Bronchial epithelial cell (primary cell): ENCODE measurements around the gene USP32. TPM values are rescaled to one million over a fixed set of nuclear protein-coding genes. Genes with fewer than 3 reads are reported as not detected.

Source experiments
- DNase-seq: peaks from one replicate; pipeline ENCODE4 v3.0.0-alpha.2; 2010; ENCODE audit warnings: low read depth
- FAIRE-seq: peaks from 2 replicates; lab custom pipeline; 2011; peaks lifted over from hg19 to GRCh38; lab: Jason Lieb, UNC
- H3K27me3 ChIP-seq: 2 replicates; pipeline ENCODE4 v1.5.1; 2011; ENCODE audit warnings: low read length; ENCODE audit not compliant: control insufficient read depth, insufficient read depth
- H3K36me3 ChIP-seq: 2 replicates; pipeline ENCODE4 v1.5.1; 2011; ENCODE audit warnings: low read length; ENCODE audit not compliant: control insufficient read depth, insufficient read depth
- H3K4me3 ChIP-seq: 2 replicates; pipeline ENCODE4 v1.5.1; 2011; ENCODE audit warnings: mild to moderate bottlenecking, low read depth, low read length, control low read depth
- CTCF ChIP-seq: IDR thresholded peaks from 2 replicates; pipeline ENCODE4 v1.5.1; 2011; ENCODE audit warnings: mild to moderate bottlenecking, moderate library complexity, low read length, control low read depth, inconsistent platforms; ENCODE audit not compliant: insufficient read depth, severe bottlenecking
- total RNA-seq: library from RNA; depleted of rRNA; stranded (reverse); fragments of >200 nt; gene quantifications from 2 replicates; pipeline ENCODE4 v1.2.1, GENCODE V29; 2014

The USP32 gene
- total RNA-seq, 1 donor from 2014 or later, result 35.8 TPM

GRCh38 chr17:60332574-60332973, 59.4 kb downstream of the USP32 start:
- DNase-seq (no peak), FAIRE-seq (no peak)
- TF ChIP-seq CTCF, result no peak
- Histone ChIP-seq H3K4me3 (no peak overlapping the region), H3K36me3 (peaks cover 4% of the 10 kb centered on the region), H3K27me3 (no peaks in the 10 kb centered on the region)

GRCh38 chr17:60330731-60331130, 61.2 kb downstream of the USP32 start:
- no peak for FAIRE-seq
- no peak for TF ChIP-seq CTCF
- no peak for DNase-seq

DNA sequence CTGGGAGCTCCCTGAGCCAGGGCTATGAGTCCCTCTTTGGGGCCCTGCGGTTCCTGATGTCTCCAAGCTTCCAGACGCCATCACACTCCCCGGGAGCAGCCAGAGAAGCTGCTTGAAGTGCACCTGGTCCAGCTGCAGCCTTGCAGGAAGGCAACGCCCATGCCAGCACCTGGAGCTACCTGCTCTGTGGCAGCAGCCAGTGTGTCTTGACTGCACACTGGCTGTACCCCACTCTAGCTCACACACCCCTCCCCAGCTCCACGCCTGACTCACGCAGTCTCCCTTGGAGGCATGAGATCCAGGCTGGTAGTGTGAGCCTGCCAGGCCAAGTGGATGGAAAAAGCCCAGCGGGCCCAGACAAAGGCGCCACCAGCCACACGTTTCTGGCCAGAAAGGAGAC, 63.3 kb downstream of the USP32 start:
- no peak for DNase-seq
- no peak for TF ChIP-seq CTCF
- Histone ChIP-seq H3K4me3 (no peak overlapping the region), H3K36me3 (peaks cover 4% of the 10 kb centered on the region), H3K27me3 (no peaks in the 10 kb centered on the region)
- no peak for FAIRE-seq

More at GRCh38 chr17:60330731-60331130, 61.2 kb downstream of the USP32 start:
- no peak overlapping the region for H3K4me3 ChIP-seq
- H3K36me3 ChIP-seq, result peaks cover 4% of the 10 kb centered on the region
- no peaks in the 10 kb centered on the region for H3K27me3 ChIP-seq

GRCh38 chr17:60327901-60328273, 64.0 kb downstream of the USP32 start:
- no peak overlapping the region for H3K4me3 ChIP-seq
- FAIRE-seq, result no peak
- no peaks in the 10 kb centered on the region for H3K27me3 ChIP-seq
- TF ChIP-seq CTCF, result no peak
- H3K36me3 ChIP-seq, result peaks cover 4% of the 10 kb centered on the region
- DNase-seq, result no peak

DNA sequence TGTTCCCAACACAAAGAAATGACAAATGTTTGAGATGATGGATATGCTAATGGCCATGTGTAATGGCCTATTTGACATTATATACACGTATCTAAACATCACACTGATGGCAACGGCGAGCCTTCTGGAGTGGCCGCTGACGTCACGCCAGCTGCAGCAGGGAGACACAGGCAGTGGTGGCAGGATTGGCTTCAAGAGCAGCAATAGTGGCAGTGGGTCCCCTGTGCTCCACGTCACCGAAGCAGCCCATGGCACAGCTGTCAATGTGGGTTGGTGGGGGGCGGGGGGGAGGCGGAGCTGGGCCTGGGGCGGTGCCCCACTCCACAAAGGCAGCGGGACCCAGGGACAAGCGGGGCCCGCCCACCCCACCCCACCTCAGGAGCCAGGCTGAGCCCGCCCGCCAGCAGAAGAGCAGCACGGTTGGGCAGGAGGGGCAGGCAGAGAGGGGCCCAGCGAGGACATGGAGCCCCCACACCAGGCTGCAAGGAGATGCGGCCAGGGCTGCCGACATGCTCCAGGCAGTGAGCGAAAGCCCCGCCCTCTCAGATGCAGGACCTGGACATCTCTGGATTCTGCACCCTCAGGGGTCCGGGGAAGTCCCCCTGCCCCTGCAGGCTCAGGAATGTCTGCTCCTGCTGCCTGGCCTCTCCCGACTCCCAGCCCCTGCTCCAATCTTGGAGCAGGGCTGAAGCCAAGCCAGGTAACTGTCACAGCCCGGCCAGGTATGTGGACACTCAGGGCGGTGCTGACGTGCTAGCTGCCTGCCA, 64.6 kb downstream of the USP32 start:
- Histone ChIP-seq H3K4me3 (no peak overlapping the region), H3K36me3 (peaks cover 4% of the 10 kb centered on the region), H3K27me3 (no peaks in the 10 kb centered on the region)
- FAIRE-seq, result no peak
- DNase-seq, result no peak
- no peak for TF ChIP-seq CTCF

GRCh38 chr17:60326702-60327101, 65.2 kb downstream of the USP32 start:
- FAIRE-seq, result no peak
- DNase-seq, result no peak
- Histone ChIP-seq H3K4me3 (no peak overlapping the region), H3K36me3 (peaks cover 4% of the 10 kb centered on the region), H3K27me3 (no peaks in the 10 kb centered on the region)
- TF ChIP-seq CTCF, result no peak
